ENCODE measurements around the gene UBE2A.

The UBE2A gene

DNA sequence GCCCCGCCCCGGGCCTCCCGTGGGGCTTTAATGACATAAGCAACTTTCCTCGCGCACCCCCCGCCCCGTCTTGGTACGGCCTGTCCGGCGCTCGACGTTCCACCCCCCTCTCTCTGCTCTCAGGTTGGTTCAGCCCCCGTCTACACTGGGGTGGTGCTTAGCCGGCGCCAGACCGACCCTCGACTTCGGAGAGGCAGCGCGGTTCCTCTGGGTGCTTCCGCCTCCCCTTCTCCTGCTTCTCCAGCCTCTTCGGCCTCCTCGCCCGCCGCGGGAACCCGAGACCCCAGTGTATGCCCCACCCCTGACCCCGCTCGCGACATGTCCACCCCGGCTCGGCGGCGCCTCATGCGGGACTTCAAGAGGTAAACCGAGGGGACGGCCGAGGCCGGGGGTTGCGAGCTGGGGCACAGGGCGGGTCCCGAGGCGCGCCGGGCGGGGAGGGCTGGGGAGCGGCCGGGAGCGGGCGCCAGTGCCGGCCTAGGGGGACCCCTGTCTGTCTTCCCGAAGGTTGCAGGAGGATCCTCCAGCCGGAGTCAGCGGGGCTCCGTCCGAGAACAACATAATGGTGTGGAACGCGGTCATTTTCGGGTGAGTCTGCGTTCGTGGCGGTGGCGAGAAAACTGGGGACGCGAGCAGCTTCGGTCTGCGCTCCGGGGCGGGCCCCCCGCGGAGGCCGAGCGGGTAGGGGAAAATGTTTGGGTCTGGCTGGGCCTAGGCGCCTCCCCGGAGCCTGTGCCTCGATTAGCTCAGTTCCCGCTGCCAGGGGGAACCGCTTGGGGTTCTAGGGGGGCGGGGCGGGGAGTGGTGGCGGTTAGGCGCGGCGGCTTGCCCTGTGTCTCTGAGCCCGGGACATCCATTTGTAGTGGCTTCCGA lies at the start of gene UBE2A:
Gene UBE2A (plus strand): TSS at position 170 of the 873 bp plus-strand sequence. CDS start 149 bp downstream, at position 319.
- H3K4me3 ChIP-seq = peak within 1 kb of the TSS; percentile 60 to 78 (median 65)
- peak within 1 kb of the TSS; percentile 45 to 95 (median 88) for H3K27ac ChIP-seq

DNA sequence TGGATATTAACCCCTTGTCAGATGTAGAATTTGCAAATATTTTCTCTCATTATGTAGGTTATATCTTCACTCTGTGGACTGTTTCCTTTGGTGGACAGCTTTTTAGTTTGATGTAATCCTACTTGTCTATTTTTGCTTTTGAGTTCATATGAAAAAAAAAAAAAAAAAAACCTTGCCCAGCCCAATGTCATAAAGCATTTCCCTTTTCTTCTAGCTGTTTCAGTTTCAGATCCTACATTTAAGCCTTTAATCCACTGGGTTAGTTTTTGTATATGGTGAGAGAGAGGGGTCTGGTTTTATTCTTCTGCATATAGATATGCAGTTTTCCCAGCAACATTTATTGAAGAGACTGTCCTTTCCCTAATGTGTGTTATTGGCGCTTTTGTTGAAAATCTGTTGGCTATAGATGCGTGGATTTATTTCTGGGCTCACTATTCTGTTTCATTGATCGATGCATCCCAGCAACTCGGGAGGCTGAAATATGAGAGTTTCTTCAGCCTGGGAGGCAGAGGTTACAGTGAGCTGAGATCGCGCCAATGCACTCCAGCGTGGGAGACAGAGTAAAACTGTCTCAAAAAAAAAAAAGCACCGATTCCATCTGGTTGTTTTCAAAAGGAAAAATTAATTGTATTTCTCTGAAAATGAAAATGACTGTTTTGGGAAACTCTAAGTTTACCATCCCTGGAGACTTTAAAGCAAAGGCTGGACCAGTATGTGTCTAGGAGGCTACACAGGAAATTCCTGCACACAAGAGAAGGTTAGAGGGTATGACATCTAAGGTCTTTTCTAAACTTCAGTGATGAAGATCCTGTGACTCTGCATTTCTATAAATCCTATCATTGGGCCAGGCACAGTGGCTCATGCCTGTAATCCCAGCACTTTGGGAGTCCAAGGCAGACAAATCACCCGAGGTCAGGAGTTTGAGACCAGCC lies 44.8 kb upstream of the UBE2A start:
- H3K27ac ChIP-seq = no peak overlapping the region
- H3K4me3 ChIP-seq = no peak overlapping the region

DNA sequence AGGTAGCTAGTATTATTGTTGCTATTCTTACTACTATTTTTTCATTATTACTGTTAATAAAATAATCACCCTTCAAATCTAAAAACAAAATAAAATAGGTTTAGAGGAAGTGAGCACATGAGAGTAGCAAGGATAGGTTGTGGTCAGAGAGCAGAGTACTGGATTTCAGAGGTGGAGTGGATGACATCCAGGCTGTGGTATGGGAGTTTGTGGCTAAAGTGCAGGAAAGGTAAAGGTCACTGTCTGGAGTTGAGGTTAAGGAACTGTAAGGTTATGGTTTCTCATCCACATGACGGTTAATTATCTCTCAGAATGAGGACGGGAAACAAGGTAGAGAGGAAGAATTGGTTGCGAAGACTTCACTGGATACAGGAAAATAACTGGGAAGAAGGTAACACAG lies 36.9 kb upstream of the UBE2A start:
- H3K4me3 ChIP-seq = no peak overlapping the region
- no peak overlapping the region for H3K27ac ChIP-seq

DNA sequence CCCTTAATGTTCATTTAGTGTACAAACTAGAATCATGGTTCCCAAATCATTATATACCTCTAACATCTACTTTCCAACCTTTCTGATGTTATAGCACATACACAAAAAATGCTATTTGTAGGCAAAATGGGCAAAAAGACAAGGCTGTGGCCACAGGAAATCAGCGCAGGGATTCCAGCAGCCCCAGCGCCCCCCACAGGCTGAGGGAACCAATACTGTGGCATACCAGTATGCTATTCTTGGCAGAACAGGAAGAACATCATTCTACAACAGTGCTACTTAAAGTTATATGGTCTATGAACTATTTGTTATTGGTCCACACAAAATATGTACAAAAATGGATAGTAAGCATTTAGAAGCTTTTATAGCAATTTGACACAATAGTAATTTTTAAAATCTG lies 34.5 kb upstream of the UBE2A start:
- H3K4me3 ChIP-seq = no peak overlapping the region
- H3K27ac ChIP-seq = no peak overlapping the region

DNA sequence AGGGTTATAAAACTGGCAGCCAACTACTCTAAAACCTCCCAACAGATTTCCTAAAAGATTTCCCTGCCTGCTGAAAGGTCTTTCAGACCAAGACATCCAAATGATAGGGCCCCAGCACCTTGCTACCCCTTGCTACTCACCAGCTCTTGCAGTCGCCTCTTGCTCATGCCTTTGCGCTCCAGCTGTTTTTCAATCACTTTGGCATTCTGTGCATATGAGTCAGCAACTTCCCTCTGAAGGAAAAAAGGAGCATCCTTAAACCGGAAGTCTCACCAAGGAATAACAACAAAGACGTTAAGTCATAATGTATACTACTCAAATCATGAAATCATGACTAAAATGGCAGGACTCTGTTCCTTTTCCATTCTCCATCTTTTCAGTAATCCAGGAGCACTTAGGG lies 33.2 kb upstream of the UBE2A start:
- no peak overlapping the region for H3K4me3 ChIP-seq
- no peak overlapping the region for H3K27ac ChIP-seq

DNA sequence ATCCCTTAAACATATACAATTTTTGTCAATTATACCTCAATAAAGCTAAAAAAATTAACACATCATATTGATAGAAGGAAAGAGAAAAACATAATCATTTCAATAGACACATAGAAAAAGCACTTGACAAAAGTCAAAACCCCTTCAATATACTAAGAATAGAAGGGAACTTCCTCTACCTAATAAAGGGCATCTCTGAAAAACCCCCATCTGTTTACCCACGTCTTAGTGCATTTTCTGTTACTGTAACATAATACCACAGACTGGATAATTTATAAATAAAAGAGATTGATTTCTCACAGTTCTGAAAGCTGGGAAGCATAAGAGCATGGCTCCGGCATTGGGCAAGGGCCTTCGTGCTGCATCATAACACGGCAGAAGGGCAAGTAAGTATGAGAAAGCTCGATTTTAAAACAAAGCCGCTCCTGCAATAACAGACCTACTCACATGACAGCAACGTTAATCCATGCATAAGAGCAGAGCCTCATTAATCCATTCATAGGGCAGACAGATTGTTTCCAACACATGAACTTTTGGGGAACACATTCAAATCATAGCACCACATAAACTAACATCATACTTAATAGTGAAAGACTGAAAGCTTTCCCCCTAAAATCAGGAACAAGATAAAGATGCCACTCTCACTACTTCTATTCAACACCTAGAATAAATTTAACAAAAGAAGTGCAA lies 24.9 kb upstream of the UBE2A start:
- Histone ChIP-seq H3K27ac (no peak overlapping the region), H3K4me3 (no peak overlapping the region)

DNA sequence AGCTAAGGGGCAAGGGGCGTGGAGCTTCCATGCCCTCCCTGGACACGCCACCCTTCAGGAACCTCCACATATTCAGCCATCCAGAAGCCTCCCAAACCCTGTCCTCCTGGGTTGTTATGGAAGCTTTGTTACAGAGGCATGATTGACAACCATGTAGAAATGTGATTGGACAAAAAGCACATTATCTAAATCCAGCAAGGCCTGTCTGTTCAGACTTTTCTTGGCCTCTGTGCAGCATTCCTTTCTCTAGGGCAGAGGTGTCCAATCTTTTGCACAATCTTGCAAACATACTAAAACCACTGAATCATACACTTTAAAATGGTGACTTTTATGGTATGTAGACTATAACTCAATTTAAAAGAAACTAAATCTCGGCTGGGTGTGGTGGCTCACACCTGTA lies 21.9 kb upstream of the UBE2A start:
- no peak overlapping the region for H3K4me3 ChIP-seq
- H3K27ac ChIP-seq = no peak overlapping the region

DNA sequence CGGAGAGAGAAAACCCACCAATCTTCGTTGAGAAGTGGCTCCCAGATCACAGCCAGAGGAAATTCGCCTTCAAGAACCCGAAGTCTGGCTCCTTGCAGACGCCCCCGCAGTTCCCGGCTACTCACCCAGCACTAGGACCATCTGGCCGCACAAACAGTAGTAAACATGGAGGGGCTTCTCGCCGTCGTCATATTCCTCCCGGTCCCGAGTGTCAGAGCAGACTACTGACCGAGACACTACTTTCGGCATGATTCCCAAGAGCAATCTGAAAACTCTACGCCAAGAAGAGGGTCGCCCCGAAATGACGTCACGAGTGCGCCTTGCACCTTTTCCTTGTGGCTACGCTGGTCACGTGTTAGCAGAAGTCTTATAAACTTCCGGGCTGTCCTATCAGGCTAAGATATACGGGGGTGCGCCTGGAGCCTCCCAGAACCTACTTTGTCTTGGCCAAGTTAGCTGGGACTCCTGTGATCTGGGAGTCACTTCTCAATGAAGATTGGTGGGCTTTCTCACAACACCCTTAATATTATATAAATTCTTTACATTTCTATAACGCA lies 9.2 kb upstream of the UBE2A start, which contains the start of gene STEEP1:
Gene STEEP1 (minus strand): TSS at position 303 of the 557 bp plus-strand sequence. CDS start 54 bp downstream, at position 249.
- H3K27ac ChIP-seq = peak within 1 kb of the TSS in 19 of 21 experiments; percentile 37 to 81 (median 75)
- peak within 1 kb of the TSS; percentile 45 to 66 (median 49) for H3K4me3 ChIP-seq

DNA sequence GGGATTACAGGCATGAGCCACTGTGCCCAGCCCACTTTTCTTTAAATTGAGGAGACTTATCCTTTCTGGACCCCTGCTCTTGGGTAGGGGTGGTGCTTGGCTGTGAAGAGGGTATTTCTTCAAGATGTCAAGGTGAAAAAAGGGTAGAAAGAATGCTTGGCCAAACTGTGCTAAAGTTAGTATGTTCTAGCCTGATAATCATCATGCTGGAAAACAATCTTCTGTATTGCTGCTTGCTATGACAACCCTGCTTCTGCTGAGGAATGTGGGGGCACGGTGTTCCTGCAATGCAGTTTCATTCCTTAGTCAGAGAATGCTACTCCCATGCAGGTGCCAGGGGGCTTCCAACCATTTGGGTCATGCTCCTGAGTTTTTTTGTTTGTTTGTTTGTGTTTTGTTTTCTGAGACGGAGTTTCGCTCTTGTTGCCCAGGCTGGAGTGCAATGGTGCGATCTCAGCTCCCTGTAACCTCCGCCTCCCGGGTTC lies 4.0 kb upstream of the UBE2A start:
- Histone ChIP-seq H3K27ac (no peak overlapping the region), H3K4me3 (no peak overlapping the region)

DNA sequence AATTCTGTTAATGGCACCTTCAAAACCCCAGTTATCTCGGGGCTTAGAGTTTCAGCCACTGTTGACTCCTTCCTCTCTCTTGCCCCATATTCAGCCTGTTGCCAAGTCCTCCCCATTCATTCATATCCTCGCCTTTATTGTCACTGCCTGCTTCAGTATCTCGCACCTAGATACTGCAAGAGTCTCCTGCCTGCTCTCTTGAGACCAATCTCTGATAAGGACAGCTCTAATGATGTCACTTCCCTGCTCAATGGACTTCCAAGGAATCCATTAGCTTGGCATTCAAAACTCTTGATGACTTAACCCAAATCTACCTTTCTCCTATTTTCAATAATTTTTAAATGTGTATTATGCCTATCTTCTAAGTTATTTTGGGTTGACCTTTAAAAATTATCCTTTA lies 1.1 kb upstream of the UBE2A start:
- peak overlapping the region in 7 of 21 experiments; percentile 85 to 94 (median 87) for H3K27ac ChIP-seq
- peak overlapping the region in 2 of 7 experiments; percentile 65 to 71 for H3K4me3 ChIP-seq

DNA sequence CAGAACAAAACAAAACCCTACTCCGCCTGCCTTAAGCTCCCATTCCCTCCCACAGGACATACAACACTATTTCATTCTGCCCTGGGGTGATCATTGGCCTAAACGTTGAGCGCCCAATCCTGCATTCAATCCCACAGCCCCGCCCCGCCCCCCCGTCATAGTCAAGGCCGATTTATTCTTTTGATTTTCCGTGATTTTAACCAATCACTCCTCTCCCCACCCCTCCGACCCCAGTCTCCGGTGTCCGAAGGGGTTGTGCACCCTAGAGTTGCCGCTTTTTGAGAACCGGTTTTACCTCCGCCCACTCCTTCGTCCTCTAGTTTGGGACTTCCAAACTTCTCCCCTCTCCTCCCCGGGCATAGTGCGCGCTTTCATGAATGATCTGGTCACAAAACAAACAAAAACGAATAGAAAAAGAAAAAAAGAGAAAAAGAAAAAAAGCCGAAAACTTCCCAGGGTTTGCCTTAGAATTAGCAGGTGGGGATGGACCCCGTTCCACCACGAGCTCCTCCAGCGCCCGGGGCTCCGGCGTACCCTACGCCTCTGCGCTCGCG lies 446 bp upstream of the UBE2A start:
- H3K27ac ChIP-seq = peak overlapping the region; percentile 45 to 95 (median 88)
- H3K4me3 ChIP-seq = peak overlapping the region; percentile 60 to 78 (median 65)

DNA sequence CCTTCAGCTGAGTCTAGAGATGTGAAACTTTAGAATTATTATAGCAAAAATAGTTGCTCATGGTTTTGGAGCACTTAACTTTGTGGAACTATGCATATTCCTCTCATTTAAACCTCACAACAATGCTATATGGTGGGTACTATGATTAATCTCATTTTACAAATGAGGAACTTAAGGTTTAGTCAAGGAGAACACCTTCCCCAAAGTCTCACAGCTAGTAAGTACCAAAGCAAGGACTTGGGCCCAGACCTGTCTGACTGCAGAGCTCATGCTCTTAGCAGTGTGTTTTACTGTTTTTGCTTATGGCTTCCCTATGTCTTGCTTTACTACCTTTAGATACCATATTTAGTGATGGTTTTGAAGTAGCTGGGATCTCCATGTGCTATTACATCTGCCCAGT lies 5.1 kb downstream of the UBE2A start:
- Histone ChIP-seq H3K4me3 (no peak overlapping the region), H3K27ac (no peak overlapping the region)

DNA sequence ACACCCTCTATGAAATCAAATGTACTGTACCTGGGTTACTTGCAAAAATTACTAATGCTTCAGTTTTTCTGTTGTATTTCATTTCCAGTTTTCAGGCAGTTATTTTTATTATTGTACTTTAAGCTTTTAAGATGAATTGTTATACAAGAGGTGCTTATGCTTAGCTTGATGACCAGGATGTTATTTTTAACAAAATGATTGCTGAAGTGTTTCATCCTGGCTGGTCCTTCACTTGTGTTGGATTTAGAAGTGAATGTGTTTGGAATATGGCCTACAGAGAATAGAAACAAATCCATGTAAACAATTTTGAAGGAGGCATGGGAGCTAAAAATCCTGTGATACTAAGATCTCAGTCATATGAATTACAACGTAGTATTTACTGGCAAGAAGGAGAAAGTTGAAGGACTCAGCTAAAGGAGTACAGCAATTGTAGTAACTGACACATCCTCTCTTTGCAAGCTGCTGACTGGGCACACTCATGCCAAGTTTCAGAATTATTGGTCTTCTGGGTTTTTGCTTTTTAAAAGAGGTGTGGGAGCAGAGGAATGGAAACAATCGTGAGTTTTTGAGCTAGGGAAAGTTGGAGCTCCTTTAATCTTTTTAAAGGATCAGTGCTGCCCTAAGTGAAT lies 9.2 kb downstream of the UBE2A start:
- H3K4me3 ChIP-seq = no peak overlapping the region

DNA sequence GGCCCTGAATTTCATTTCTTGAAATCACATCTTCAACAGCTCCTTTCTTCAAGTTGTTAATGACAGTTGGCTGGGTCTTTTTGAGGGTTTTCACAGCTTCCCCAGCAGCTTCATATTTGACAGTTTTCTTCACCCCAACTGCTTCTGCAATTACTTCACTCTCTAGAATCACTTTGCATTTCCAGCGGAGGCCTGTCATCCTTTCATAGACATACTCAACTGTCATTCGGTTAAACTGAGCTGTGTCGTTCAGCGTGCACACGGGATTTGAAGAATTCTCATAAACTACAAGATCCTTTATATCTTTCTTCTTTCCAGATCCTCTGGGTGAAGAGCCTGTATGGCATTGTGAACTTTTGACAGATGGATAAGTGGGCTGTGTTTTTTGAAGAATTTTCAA lies 15.4 kb downstream of the UBE2A start:
- Histone ChIP-seq H3K4me3 (no peak overlapping the region), H3K27ac (no peak overlapping the region)

More for the DNA sequence above, 9.2 kb downstream of the UBE2A start:
- H3K27ac ChIP-seq = no peak overlapping the region

DNA sequence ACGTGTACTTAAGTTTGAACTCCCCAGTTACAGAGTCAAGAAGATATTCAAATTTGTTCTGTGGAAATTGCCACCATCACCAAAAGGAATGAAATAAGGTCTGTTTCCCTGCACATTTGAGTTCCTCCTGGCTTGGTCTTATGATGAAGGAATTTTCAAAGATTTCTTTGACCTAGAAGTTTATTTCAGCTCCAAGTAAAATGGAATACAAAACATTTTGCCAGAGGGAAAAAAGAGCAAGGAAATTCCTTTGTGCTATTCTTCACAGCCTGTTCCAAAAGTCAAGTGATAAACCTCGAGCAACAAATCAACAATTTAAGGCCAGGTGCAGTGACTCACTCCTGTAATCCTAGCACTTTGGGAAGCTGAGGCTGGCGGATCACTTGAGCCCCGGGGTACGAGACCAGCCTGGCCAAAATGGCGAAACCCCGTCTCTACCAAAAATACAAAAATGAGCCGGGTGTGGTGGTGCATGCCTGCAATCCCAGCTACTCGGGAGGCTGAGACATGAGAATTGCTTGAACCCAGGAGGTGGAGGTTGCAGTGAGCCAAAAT lies 28.4 kb downstream of the UBE2A start:
- H3K4me3 ChIP-seq = no peak overlapping the region
- no peak overlapping the region for H3K27ac ChIP-seq

DNA sequence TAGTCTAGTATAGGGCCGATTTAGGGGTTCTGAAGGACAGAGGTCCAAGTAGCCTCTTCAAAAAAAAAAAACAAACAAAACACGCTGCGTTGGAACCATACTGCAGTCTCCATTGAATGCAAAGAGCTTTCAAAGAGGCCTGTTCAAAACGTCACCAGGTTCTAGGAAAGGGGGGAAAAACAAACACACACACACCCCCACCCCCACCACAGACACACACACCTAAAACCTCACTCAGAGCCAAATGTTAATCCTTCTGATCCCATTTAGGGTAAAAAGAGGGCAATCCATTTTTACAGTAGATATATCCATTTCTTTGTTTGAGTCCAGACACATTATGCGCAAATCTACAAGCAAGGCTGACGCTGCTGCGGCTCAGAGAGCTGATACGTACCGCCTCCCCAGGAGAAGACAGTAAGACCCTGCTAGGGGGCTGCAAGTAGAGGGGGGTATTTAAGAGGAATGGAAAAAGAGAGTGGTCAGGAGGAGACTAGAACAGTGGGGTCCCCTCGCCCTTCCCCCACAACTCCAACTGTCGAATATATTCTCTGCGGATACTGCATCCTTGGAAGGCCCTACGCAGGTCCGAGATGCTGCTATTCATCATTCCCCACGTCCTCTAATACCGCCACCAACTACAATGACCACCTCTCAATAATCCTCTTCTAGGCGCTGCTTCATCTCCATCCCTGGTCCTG lies 30.6 kb downstream of the UBE2A start:
- H3K4me3 ChIP-seq = peak overlapping the region; percentile 49 to 73 (median 67)
- peak overlapping the region in 12 of 21 experiments; percentile 8 to 93 (median 88) for H3K27ac ChIP-seq

DNA sequence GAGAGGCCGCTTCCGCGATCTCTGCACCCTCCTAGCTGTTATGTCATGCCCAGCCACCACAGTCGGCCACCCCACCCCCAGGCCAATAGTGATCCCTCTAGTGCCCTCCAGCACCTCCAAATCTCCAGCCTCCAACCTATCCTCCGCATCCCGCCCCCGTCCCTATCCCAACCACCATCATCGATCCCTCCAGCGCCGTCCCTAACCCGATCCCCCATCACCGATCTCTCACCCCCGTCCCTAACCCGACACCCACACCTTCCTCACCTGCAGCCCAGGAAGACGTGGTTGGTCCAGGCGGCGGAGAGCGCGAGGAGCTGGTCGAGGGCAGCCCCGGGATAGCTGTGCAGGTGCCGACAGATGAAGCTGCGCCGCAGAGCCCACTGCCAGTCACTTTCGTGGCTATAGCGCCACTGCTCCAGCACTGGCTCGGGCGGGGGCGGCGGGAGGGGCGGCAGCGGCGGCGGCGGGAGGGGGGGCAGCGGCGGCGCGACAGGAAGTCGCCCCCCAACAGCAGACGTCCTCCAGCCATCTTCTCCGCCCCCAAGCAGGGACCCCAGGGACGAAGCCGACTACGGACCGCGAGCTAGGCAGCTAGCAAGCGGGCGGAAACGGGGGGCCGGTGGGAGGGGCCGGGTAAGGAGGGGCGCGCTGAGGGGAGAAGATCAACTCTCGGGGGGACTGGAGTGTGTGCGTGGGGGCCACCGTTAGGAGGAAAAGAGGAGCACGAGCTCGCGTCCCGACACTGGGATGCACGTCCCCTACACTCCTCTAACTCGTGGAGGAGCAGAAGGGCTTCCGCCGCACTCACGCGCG lies 31.3 kb downstream of the UBE2A start:
- peak overlapping the region; percentile 63 to 93 (median 84) for H3K27ac ChIP-seq
- peak overlapping the region; percentile 49 to 73 (median 67) for H3K4me3 ChIP-seq
